Measurements from ENCODE around the gene CLTRN. TPM values are rescaled to one million over a fixed set of nuclear protein-coding genes. Genes with fewer than 3 reads are reported as not detected.
"Not testable (repeated sequence)": the region's sequence is repeated elsewhere in the genome, so short reads cannot be mapped to it uniquely, and the experiment has no call there.

CLTRN gene, protein sequence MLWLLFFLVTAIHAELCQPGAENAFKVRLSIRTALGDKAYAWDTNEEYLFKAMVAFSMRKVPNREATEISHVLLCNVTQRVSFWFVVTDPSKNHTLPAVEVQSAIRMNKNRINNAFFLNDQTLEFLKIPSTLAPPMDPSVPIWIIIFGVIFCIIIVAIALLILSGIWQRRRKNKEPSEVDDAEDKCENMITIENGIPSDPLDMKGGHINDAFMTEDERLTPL
- 1 to 10 TPM; 1.8 to 8.5 TPM for total RNA-seq
- 4.4 TPM for polyA plus RNA-seq (2013, experiment 1 of 2)
- 5.3 TPM for polyA plus RNA-seq (2013, experiment 2 of 2)
- long read RNA-seq, experiment 1, partial matches to known transcripts, result 0 of 2 reads
- long read RNA-seq, experiment 1, other reads (novel, unspliced or antisense), result 2 of 2 reads
- long read RNA-seq, experiment 2, partial matches to known transcripts, result 0 of 1 reads
- long read RNA-seq, experiment 2, other reads (novel, unspliced or antisense), result 0 of 1 reads
- long read RNA-seq, experiment 3, transcript CLTRN-201 (6 exons, 1,578 nt), result major isoform, 21 of 24 reads
- long read RNA-seq, experiment 3, partial matches to known transcripts, result 0 of 24 reads
- long read RNA-seq, experiment 3, other reads (novel, unspliced or antisense), result 3 of 24 reads
- long read RNA-seq, experiment 4, partial matches to known transcripts, result 0 of 6 reads
- long read RNA-seq, experiment 4, other reads (novel, unspliced or antisense), result 3 of 6 reads

- Mint-ChIP-seq H3K27ac (peak within 1 kb of the TSS; percentile 83), H3K9me3 (no peaks in the 10 kb centered on the region), H3K4me1 (peaks cover 38% of the 10 kb centered on the region), H3K36me3 (ENCODE audit: low read depth) (peaks cover 1% of the 10 kb centered on the region), H3K27me3 (ENCODE audit: insufficient read depth) (peaks cover 5% of the 10 kb centered on the region), H3K4me3 (peak within 1 kb of the TSS; percentile 43)
- no peaks in the 10 kb centered on the region for H3K27me3 ChIP-seq (ENCODE audit: control insufficient read depth, insufficient read depth, low read length, poor library complexity, severe bottlenecking)
- H3K9me3 ChIP-seq (ENCODE audit: control insufficient read depth, low read length), result no peaks in the 10 kb centered on the region
- 49 to 70% methylated on average over 4 to 11 of the region's 14 CpGs for WGBS, 2 experiments (ENCODE audit: insufficient coverage in 1 of 2, insufficient read length in 1 of 2)
- no peaks in the 10 kb centered on the region for H3K36me3 ChIP-seq (ENCODE audit: control insufficient read depth, insufficient read depth, low read length)
- TF ChIP-seq, protein P1, sequence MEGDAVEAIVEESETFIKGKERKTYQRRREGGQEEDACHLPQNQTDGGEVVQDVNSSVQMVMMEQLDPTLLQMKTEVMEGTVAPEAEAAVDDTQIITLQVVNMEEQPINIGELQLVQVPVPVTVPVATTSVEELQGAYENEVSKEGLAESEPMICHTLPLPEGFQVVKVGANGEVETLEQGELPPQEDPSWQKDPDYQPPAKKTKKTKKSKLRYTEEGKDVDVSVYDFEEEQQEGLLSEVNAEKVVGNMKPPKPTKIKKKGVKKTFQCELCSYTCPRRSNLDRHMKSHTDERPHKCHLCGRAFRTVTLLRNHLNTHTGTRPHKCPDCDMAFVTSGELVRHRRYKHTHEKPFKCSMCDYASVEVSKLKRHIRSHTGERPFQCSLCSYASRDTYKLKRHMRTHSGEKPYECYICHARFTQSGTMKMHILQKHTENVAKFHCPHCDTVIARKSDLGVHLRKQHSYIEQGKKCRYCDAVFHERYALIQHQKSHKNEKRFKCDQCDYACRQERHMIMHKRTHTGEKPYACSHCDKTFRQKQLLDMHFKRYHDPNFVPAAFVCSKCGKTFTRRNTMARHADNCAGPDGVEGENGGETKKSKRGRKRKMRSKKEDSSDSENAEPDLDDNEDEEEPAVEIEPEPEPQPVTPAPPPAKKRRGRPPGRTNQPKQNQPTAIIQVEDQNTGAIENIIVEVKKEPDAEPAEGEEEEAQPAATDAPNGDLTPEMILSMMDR (conservative IDR thresholded peaks at IDR 0.05), result no peak
- H3K27ac ChIP-seq (ENCODE audit: low read depth, low read length), result no peak within 1 kb of the TSS
- H3K9ac ChIP-seq (ENCODE audit: extremely low read depth, low read length, poor library complexity, severe bottlenecking), result peak within 1 kb of the TSS; percentile 16
- peak; percentile 84 for DNase-seq
- H3K4me1 ChIP-seq (ENCODE audit: control insufficient read depth, insufficient read depth, low read length), result no peaks in the 10 kb centered on the region
- peak within 1 kb of the TSS; percentile 73 for H3K4me3 ChIP-seq (ENCODE audit: low read length)
Observed at GRCh38 chrX:15664487-15665444, at the start of gene CLTRN. Gene CLTRN, minus strand, starts transcription at chrX:15664805. Its CDS starts 30 bp downstream, at chrX:15664775.

DNA sequence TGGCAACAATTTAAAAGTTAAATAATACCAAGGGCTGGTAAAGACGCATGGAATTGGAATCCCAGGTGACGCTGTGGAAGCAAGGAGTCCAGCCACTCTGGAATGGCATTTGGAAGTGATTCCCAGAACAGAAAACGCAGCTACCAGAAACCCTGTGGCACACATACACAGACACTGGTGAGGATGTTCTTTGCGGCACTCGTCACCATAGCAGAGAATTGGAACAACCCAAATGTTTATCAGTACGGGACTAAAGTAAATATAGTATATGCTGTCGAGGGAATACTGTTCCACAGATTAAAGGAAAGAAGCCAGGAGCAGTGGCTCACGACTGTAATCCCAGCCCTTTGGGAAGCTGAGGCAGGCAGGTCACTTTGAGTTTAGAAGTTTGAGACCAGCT is 39.7 kb upstream of the CLTRN start:
- H3K4me1 ChIP-seq (ENCODE audit: control insufficient read depth, insufficient read depth, low read length); H3K27ac ChIP-seq (ENCODE audit: low read depth, low read length); H3K27me3 ChIP-seq (ENCODE audit: control insufficient read depth, insufficient read depth, low read length, poor library complexity, severe bottlenecking); H3K9me3 Mint-ChIP-seq; H3K9me3 ChIP-seq (ENCODE audit: control insufficient read depth, low read length); H3K9ac ChIP-seq (ENCODE audit: extremely low read depth, low read length, poor library complexity, severe bottlenecking); H3K36me3 ChIP-seq (ENCODE audit: control insufficient read depth, insufficient read depth, low read length); H3K4me1 Mint-ChIP-seq; DNase-seq; H3K27me3 Mint-ChIP-seq (ENCODE audit: insufficient read depth); H3K4me3 ChIP-seq (ENCODE audit: low read length); H3K4me3 Mint-ChIP-seq; H3K27ac Mint-ChIP-seq: not testable (repeated sequence)
- 94 to 100% methylated on average over 2 to 5 of the region's 8 CpGs for WGBS, 2 experiments (ENCODE audit: insufficient coverage in 1 of 2, insufficient read length in 1 of 2)
- peaks cover 24% of the 10 kb centered on the region for H3K36me3 Mint-ChIP-seq (ENCODE audit: low read depth)

DNA sequence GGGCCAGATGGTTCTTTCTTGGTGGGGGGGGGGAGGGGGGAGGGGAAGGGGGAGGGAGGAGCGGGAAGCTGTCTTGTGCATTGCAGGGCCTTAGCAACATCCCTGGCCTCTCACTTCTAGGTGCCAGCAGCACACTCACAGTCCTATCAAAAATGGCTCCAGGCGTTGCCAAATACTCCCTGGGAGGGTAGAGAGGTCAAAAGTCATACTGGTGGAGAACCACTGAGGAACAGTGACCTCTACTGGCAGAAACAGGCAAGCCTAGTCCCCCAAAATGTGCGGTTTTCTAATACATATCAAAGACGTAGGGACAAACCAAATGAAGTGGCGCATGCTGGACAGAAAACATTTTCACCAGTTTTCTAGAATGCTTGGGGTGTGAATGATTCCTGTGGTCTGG is 39.2 kb upstream of the CLTRN start:
- not testable (repeated sequence) for H3K4me3 ChIP-seq (ENCODE audit: low read length); H3K27me3 Mint-ChIP-seq (ENCODE audit: insufficient read depth); H3K4me1 ChIP-seq (ENCODE audit: control insufficient read depth, insufficient read depth, low read length); H3K27me3 ChIP-seq (ENCODE audit: control insufficient read depth, insufficient read depth, low read length, poor library complexity, severe bottlenecking); H3K27ac ChIP-seq (ENCODE audit: low read depth, low read length); H3K27ac Mint-ChIP-seq; H3K9me3 ChIP-seq (ENCODE audit: control insufficient read depth, low read length); DNase-seq; H3K4me1 Mint-ChIP-seq; H3K9ac ChIP-seq (ENCODE audit: extremely low read depth, low read length, poor library complexity, severe bottlenecking); H3K9me3 Mint-ChIP-seq; H3K4me3 Mint-ChIP-seq
- H3K36me3 Mint-ChIP-seq (ENCODE audit: low read depth), result peaks cover 24% of the 10 kb centered on the region
- WGBS, 2 experiments (ENCODE audit: insufficient coverage in 1 of 2, insufficient read length in 1 of 2), result no CpG with 5 or more reads among the region's 5 CpGs
- peaks cover 13% of the 10 kb centered on the region for H3K36me3 ChIP-seq (ENCODE audit: control insufficient read depth, insufficient read depth, low read length)
